Adrenal gland (tissue), 5 donors: ENCODE data around the gene SOX12.

Source experiments
- CTCF ChIP-seq, 6 experiments: fragments of 450-650 bp in 4 of 6; fragments of 200-600 bp in 2 of 6; sonication (generic) in 1 of 6; IDR thresholded peaks; 1 replicate in 5 of 6; 2 replicates in 1 of 6; pipeline versions ENCODE4 v1.5.1 to v1.8.0; 2016 to 2021; ENCODE audit warnings: antibody characterized with exemption in 6 of 6, mild to moderate bottlenecking in 2 of 6, moderate library complexity in 1 of 6
- POLR2A ChIP-seq, 2 donors: fragments of 450-650 bp; IDR thresholded peaks; one replicate each; pipeline ENCODE4 v1.6.1; 2017; ENCODE audit warnings: antibody characterized with exemption in 2 of 2, mild to moderate bottlenecking in 2 of 2, moderate library complexity in 1 of 2
- donor health status: DM: no; HTN: no; CAD: no.

- TF ChIP-seq CTCF (IDR thresholded peaks at IDR 0.05) (no peak), POLR2A (IDR thresholded peaks at IDR 0.05) (no peak)
Measured at GRCh38 chr20:312067-312466, 13.3 kb upstream of the SOX12 start.
